Peyer's patch (tissue), 4 donors: ENCODE data around the gene ODF2. TPM values are rescaled to one million over a fixed set of nuclear protein-coding genes. Genes with fewer than 3 reads are reported as not detected.
A peak's percentile ranks its signal among the peaks of the same experiment; 100 is the strongest.

Source experiments
- DNase-seq, 3 donors: peaks; one replicate each; pipeline ENCODE4 v3.0.0-alpha.2; 2017 to 2019
- H3K27ac ChIP-seq, 4 donors: fragments of 200-600 bp; sonication (generic); one replicate each; pipeline ENCODE4 v1.5.1; 2016 to 2019
- H3K27me3 ChIP-seq, 2 donors: fragments of 200-600 bp; sonication (generic); one replicate each; pipeline ENCODE4 v1.5.1; 2019
- H3K36me3 ChIP-seq, 3 donors: fragments of 200-600 bp; sonication (generic); one replicate each; pipeline ENCODE4 v1.5.1; 2016 to 2019
- H3K4me1 ChIP-seq, 4 donors: fragments of 200-600 bp; sonication (generic); one replicate each; pipeline ENCODE4 v1.5.1; 2016 to 2019
- H3K4me3 ChIP-seq, 4 donors: fragments of 200-600 bp; sonication (generic); 1 replicate in 3 of 4; 2 replicates in 1 of 4; pipeline ENCODE4 v1.5.1; 2016 to 2019; ENCODE audit warnings: mild to moderate bottlenecking in 1 of 4
- H3K9me3 ChIP-seq, 4 donors: fragments of 200-600 bp; sonication (generic); one replicate each; pipeline ENCODE4 v1.5.1; 2016 to 2019; ENCODE audit warnings: mild to moderate bottlenecking in 1 of 4
- CTCF ChIP-seq, 6 experiments: fragments of 450-650 bp in 4 of 6; fragments of 200-600 bp in 2 of 6; sonication (generic) in 1 of 6; IDR thresholded peaks; one replicate each; pipeline ENCODE4 v1.5.1; 2017 to 2019; ENCODE audit warnings: antibody characterized with exemption in 6 of 6, mild to moderate bottlenecking in 3 of 6, moderate library complexity in 1 of 6
- POLR2A ChIP-seq, 2 donors: fragments of 450-650 bp; IDR thresholded peaks; one replicate each; pipeline ENCODE4 v1.5.1; 2017; ENCODE audit warnings: antibody characterized with exemption in 2 of 2, mild to moderate bottlenecking in 2 of 2, moderate library complexity in 2 of 2
- total RNA-seq, 4 donors: library from RNA; depleted of rRNA; stranded (reverse); fragments of >200 nt; gene quantifications; one replicate each; pipeline ENCODE4 v1.1.0, GENCODE V29; 2016

ODF2 gene
- total RNA-seq, 4 donors from 2014 or later, result 8.4 to 83.3 (median 25.7) TPM

DNA sequence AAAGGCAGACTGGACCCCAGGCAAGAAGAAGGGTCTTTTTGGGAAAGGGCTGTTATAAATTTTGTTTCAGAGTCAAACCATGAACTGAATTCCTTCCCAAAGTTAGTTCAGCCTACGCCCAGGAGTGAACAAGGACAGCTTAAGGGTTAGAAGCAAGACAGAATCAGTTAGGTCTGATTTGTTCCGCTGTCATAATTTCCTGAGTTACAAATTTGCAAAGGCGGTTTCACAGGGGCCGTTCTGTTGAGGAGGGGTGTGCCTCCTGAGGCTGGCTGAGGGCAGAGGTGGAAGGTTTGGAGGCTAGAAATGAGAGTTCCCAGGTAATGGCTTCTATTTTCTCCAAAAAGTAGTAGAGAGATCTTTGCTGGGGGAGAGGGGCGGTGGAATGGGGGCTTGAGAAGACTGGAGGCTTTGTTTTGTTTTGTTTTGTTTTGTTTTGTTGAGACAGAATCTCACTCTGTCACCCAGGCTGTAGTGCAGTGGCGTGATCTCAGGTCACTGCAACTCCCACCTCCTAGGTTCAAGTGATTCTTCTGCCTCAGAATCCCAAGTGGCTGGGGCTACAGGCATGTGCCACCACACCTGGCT is 39.3 kb upstream of the ODF2 start:
- peaks cover 0 to 8% of the 10 kb centered on the region in 2 donors for H3K27me3 ChIP-seq
- H3K36me3 ChIP-seq, result no peaks in the 10 kb centered on the region
- H3K4me3 ChIP-seq, result no peak overlapping the region
- peaks cover 0 to 23% (median 13%) of the 10 kb centered on the region in 4 donors for H3K4me1 ChIP-seq
- DNase-seq, result no peak
- TF ChIP-seq CTCF (IDR thresholded peaks at IDR 0.05) (no peak), POLR2A (IDR thresholded peaks at IDR 0.05) (no peak)
- H3K9me3 ChIP-seq, result peaks cover 0 to 4% (median 0%) of the 10 kb centered on the region in 4 donors
- H3K27ac ChIP-seq, result no peak overlapping the region

DNA sequence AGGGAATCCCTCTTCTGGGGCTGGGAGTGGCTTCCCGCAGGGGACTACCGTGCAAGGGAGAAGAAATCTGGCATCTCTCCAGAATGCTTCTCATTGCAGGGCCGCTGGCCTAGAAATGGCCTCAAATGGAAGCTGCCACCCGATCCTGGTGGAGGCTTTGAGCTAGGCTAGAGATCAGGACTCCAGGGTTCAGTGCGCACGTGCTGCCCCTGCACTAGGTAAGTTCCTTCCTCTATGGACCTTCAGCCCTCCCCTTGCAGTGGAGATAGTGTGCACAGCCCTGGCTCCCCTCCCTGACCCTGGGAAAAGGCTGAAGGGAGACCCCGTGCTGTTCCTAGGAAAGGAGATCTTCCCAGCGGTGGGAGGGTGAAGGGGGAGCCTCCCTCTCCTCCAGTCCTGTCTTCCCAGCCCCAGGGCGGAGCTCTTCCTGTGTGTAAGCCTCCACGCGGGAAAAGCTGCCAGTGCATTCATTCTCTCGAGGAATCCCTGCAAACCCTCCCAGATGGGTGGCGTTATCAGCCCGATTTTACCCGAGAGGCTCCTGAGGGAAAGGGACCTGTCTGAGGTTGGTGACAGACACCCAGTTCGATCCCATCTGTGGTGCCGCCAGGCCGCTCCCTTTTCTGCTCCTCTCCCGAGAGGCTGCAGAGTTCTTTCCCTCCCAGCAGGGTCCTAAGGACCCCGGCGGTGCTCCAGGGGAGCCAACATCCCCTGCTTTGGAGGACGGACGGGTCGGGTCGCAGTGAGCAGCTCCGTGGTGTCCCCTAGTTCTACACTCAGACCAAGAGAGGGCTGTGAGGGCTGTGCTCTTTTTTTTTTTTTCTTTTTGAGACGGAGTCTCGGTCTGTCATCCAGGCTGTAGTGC is 36.5 kb upstream of the ODF2 start:
- TF ChIP-seq CTCF (IDR thresholded peaks at IDR 0.05) (no peak), POLR2A (IDR thresholded peaks at IDR 0.05) (no peak)
- peaks cover 0 to 8% of the 10 kb centered on the region in 2 donors for H3K27me3 ChIP-seq
- no peak for DNase-seq
- H3K4me1 ChIP-seq, result peaks cover 0 to 23% (median 13%) of the 10 kb centered on the region in 4 donors
- H3K4me3 ChIP-seq, result peak overlapping the region; percentile 65 to 99 (median 79)
- no peaks in the 10 kb centered on the region for H3K36me3 ChIP-seq
- peak overlapping the region in 1 of 4 donors; percentile 79 for H3K27ac ChIP-seq
- peaks cover 0 to 4% (median 0%) of the 10 kb centered on the region in 4 donors for H3K9me3 ChIP-seq

DNA sequence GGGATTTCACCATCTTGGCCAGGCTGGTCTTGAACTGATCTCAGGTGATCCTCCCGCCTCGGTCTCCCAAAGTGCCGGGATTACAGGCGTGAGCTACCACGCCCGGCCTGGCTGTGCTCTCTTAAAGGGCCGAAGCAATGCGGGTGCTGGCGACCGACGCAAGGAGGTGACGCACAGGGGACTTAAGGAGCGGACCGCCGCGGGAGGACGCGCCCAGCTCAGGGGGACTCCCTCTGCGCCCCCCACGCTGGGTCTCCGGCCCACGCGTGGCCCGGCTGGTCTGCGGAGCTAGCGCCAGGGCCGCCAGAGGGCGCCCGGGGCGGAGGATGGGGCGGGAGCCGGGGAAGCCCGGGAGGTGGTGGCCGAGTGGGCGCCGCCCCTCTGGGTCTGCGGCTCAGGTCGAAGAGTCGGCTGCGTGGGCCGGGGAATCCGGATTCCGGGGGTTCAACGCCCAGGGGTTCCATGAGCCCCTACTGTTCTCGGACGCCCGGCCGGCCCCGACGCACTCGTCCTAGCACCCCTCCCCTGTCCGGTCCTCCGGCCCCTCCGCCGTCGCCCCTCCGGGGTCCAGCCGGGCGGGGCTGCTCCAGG is 35.7 kb upstream of the ODF2 start:
- peaks cover 0 to 23% (median 13%) of the 10 kb centered on the region in 4 donors for H3K4me1 ChIP-seq
- H3K9me3 ChIP-seq, result peaks cover 0 to 4% (median 0%) of the 10 kb centered on the region in 4 donors
- TF ChIP-seq POLR2A (IDR thresholded peaks at IDR 0.05), result no peak
- peak; percentile 34 to 85 (median 68) for TF ChIP-seq CTCF (IDR thresholded peaks at IDR 0.05)
- peak overlapping the region; percentile 28 to 79 (median 60) for H3K27ac ChIP-seq
- H3K36me3 ChIP-seq, result no peaks in the 10 kb centered on the region
- peak overlapping the region; percentile 65 to 99 (median 79) for H3K4me3 ChIP-seq
- peaks cover 0 to 8% of the 10 kb centered on the region in 2 donors for H3K27me3 ChIP-seq
- DNase-seq, result peak; percentile 65 to 84 (median 78)

DNA sequence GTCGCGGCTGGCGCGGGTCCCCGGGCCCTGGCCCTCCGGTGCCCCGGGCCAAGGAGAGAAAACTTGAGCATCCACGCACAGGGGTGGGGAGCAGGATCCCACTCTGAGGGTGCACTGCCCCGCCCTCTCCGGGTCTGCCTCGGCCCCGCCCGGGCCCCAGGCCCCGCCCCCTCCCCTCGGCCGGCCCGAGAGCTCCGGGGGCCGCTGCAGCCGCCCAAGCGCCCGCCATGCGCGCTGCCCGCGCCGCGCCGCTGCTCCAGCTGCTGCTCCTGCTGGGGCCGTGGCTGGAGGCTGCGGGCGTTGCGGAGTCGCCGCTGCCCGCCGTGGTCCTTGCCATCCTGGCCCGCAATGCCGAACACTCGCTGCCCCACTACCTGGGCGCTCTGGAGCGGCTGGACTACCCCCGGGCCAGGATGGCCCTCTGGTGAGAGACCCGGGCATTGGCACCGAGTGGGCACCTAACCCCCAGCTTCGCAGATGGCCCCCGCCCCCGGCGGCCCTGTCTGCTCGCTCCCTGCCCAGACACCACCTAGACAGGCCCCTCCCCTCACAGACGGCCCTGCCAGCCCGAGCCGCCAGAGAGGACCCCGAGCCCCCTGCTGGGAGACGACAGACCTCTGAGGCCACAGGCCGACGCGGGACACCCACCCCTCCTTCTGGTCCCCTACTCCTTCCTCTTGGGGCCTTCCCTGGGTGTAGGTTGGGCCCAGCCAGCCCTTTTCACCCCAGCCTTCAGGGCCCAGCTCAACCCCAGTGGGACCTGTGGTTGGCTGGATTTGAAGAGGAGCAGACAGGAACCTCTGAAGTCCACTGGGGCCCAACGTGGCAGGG is 34.9 kb upstream of the ODF2 start, which contains the start of gene CERCAM:
CERCAM (plus strand) TSS at position 207 of the 831 bp plus-strand sequence; CDS start at position 228, 21 bp downstream.
- TF ChIP-seq CTCF (IDR thresholded peaks at IDR 0.05), result no peak
- TF ChIP-seq POLR2A (IDR thresholded peaks at IDR 0.05), result no peak
- DNase-seq, result peak; percentile 66 to 79 (median 67)
- Histone ChIP-seq H3K9me3 (peaks cover 0 to 4% (median 0%) of the 10 kb centered on the region in 4 donors), H3K36me3 (no peaks in the 10 kb centered on the region), H3K27ac (peak within 1 kb of the TSS; percentile 28 to 79 (median 60)), H3K27me3 (peaks cover 0 to 8% of the 10 kb centered on the region in 2 donors), H3K4me1 (peaks cover 0 to 23% (median 13%) of the 10 kb centered on the region in 4 donors), H3K4me3 (peak within 1 kb of the TSS; percentile 65 to 99 (median 79))
